ENCODE results near the gene COMT.
"Not testable (repeated sequence)": the region's sequence is repeated elsewhere in the genome, so short reads cannot be mapped to it uniquely, and the experiment has no call there.

The COMT gene

DNA sequence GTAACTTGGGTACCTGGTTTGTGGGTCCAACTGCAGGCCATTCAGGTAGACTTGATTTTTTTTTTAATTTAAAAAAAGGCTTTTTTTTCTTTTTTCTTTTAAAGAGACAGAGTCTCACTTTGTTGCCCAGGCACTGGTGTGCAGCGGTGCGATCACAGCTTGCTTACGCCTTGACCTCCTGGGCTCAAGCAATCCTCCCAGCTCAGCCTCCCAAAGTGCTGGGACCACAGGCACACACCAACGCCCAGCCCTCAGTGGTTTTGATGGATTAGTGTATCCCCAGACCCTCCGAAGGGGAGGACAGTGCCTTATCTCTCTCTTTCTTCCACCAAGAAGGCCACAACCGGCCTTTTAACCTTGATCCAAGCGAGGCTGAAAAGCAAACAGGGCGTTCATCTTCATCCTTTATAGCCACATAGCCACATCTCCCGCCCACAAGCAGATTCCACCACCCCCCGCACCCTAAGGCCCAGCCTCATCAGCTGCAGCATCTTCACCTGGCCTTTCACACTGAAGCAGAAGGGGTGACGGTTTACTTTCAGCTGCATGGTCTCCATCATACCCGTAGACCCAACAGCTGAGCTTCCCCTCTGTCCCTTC, 17.6 kb upstream of the COMT start:
- no peak for DNase-seq (ENCODE audit: extremely low read depth, low read depth)
- TF ChIP-seq, protein P1, sequence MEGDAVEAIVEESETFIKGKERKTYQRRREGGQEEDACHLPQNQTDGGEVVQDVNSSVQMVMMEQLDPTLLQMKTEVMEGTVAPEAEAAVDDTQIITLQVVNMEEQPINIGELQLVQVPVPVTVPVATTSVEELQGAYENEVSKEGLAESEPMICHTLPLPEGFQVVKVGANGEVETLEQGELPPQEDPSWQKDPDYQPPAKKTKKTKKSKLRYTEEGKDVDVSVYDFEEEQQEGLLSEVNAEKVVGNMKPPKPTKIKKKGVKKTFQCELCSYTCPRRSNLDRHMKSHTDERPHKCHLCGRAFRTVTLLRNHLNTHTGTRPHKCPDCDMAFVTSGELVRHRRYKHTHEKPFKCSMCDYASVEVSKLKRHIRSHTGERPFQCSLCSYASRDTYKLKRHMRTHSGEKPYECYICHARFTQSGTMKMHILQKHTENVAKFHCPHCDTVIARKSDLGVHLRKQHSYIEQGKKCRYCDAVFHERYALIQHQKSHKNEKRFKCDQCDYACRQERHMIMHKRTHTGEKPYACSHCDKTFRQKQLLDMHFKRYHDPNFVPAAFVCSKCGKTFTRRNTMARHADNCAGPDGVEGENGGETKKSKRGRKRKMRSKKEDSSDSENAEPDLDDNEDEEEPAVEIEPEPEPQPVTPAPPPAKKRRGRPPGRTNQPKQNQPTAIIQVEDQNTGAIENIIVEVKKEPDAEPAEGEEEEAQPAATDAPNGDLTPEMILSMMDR (IDR thresholded peaks at IDR 0.05; ENCODE audit: low read depth, low read length): no peak

DNA sequence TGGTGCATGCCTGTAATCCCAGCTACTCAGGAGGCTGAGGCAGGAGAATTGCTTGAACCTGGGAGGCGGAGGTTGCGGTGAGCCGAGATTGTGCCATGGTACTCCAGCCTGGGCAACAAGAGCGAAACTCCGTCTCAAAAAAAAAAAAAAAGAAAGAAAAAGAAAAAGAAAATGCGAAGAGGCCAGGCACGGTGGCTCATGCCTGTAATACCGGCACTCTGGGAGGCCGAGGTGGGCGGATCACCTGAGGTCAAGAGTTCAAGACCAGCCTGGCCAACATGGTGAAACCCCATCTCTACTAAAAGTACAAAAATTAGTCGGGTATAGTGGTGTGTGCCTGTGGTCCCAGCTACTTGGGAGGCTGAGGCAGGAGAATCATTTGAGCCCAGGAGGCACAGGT, 15.5 kb upstream of the COMT start:
- DNase-seq (ENCODE audit: extremely low read depth, low read depth): not testable (repeated sequence)

DNA sequence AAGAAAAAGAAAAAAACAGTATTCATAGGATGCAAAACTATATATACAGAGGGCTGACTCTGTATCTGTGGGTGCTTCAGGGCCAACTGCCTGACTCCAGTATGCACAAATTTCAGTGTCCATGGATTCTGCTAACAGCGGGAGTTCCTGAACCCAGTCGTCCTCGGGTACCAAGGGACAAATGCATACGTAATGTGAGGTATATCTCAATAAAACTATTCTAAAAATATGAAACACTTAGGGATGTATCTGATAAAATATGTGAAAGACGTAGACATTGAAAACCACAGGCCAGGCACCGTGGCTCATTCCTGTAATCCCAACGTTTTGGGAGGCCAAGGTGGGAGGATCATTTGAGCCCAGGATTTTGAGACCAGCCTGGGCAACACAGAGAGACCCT, 13.9 kb upstream of the COMT start:
- TF ChIP-seq, protein P1 (IDR thresholded peaks at IDR 0.05; ENCODE audit: low read depth, low read length): no peak

DNA sequence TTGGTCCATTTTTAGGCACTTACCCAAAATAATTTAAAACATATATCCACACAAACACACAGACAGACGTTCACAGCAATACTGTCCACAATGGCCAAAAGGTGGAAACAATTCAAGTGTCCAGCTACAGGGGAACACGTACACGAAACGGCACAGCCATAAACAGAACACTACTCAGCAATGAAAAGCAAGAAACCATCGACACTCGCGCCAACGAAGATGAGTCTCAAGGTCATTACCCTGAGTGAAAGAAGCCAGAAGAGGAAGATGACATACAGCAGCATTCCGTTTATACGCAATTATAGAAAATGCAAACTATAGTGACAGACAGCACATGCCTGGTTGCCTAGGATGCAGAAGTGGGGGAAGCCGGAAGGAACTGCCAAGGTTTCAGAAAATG, 13.4 kb upstream of the COMT start:
- TF ChIP-seq, protein P1 (IDR thresholded peaks at IDR 0.05; ENCODE audit: low read depth, low read length): no peak
- no peak for DNase-seq (ENCODE audit: extremely low read depth, low read depth)

More for the DNA sequence above, 13.9 kb upstream of the COMT start:
- no peak for DNase-seq (ENCODE audit: extremely low read depth, low read depth)

DNA sequence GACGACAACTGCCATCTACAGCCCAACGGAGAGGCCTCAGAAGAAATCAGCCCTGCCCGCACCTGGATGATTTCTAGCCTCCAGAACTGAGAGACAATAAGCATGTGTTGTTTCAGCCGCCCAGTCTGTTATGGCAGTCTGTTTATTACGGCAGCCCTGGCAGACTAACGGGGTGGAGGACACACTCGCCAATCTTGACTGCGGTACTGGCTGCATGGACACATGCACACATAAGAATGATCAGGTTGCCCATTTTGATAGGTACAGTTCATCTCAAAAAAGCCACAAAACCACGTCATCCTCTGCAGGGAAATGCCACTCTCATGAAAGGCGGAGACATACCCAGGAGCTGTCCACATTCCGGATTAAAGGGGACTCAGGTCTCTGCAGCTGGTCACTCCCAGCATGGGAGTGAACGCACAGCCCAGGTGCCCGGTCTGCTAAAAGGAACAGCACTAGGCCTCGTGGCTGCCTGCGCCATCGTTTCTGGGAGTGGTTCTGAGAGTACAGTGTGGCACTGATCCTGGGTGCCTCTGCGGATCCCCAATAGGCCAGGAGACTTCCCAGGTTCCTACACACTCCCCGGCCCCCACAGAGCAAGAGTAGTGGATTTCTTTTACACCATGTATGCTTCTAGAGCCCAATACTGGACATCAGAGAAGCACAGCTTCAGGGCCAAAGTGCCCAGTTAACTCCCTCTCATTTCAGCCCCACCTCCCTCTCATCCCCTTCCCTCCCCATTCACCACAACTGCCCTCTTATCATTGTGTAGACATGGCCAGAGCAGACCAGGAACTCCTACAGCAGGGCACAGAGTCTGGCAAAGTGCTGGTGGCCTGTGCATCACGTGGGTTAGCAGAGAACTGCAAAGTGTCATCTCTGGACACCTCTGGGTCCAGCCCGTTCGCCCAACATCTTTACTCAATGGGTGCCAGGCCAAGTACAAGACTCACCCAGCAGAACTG, 11.7 kb upstream of the COMT start:
- no peak for DNase-seq (ENCODE audit: extremely low read depth, low read depth)
- TF ChIP-seq, protein P1 (IDR thresholded peaks at IDR 0.05; ENCODE audit: low read depth, low read length): no peak

DNA sequence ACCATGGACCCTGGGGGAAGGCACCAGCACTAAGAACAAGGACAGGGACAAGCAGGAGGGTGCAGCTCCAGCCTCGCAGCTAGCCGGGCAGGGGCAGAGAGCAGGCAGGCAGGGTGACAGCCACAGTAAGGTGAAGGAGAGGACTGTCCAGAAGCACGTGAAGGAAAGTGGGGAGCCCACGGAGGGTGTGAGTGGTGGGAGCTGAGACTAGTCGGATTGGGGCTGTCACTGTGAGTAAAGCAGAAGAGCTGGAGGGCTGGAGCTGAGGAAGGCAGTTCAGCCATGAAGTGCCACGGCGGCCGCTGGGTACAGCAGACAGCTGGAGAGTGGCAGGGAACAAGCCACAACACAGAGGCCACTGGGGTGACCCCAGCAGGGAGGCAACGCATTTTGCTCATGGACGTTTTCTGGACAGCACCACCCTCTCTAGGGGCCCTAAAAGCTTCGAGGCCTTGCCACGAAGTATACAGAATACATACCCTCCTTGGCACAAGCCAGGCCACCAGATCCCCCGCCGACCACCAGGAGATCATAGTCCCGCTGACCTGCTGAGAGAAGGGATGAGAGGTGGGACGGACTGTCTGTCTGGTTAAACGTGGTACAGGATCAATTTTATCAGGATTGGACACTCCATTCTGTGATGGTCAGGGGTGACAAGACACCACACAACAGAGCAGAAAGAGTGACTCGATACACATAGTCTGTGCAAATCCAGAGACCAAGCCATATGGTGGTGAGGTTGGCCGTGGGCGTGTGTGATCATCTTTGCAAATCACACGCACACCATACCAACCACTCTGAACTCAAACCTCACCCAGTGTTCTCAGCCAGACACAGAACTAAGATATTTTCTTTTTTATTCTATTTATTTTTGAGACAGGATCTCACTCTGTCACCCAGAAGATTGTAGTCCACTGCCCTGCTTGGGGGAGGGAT, 10.8 kb upstream of the COMT start:
- TF ChIP-seq, protein P1 (IDR thresholded peaks at IDR 0.05; ENCODE audit: low read depth, low read length): no peak

DNA sequence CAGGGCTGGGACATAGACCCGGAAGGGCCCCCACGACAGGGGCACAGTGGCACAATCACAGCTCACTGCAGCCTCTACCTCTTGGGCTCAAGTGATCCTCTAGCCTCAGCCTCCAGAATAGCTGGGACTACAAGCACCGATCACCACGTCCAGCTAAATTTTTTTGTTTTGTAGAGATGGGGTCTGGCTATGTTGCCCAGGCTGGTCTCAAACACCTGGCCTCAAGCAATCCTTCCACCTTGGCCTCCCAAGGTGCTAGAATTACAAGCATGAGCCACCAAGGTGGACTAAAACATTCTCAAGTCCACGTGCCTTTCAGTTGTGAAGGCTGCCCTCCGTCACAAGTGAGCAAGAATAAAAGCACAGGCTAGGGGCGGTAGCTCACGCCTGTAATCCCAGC, 10.1 kb upstream of the COMT start:
- TF ChIP-seq, protein P1 (IDR thresholded peaks at IDR 0.05; ENCODE audit: low read depth, low read length): no peak
- DNase-seq (ENCODE audit: extremely low read depth, low read depth): no peak

More for the DNA sequence above, 10.8 kb upstream of the COMT start:
- DNase-seq (ENCODE audit: extremely low read depth, low read depth): no peak
